Measurements from ENCODE around the gene ATF6B. TPM values are rescaled to one million over a fixed set of nuclear protein-coding genes. Genes with fewer than 3 reads are reported as not detected.
"Not testable (repeated sequence)": the region's sequence is repeated elsewhere in the genome, so short reads cannot be mapped to it uniquely, and the experiment has no call there.

ATF6B gene
- total and polyA plus RNA-seq, 2 of the 8 experiments (the other 6 are each of a cell fraction or from before 2014, with no cell fraction given) = 38.1 to 42.2 TPM

- CTCF ChIA-PET (ENCODE audit: partially characterized antibody) = interaction anchor here (0.9 to 2.0 kb wide), 5 partner anchors 8 to 28 kb away, joined by 3 to 4 read pairs (median 4); no protein-coding TSS in a partner anchor
- not testable (repeated sequence) for H3K4ac ChIP-seq (replicated peaks; ENCODE audit: insufficient read length, low read depth, low read length); H3K27me3 ChIP-seq (replicated peaks in 1 of 4; ENCODE audit: control insufficient read depth in 3 of 4, extremely low read depth in 1 of 4, insufficient read depth in 3 of 4, low read length in 3 of 4)
These were observed 16.2 kb upstream of the ATF6B start for GRCh38 chr6:32144238-32144637.

More at GRCh38 chr6:32144238-32144637, 16.2 kb upstream of the ATF6B start:
- not testable (repeated sequence) for H3K4me2 ChIP-seq (ENCODE audit: insufficient read depth in 1 of 2, low read depth in 2 of 2, low read length in 2 of 2); H2BK15ac ChIP-seq (ENCODE audit: low read length); DNase-seq (ENCODE audit: low read depth in 1 of 2, low spot score in 2 of 2); H2BK12ac ChIP-seq (ENCODE audit: low read depth, low read length); FAIRE-seq; H3K9ac ChIP-seq (replicated peaks in 1 of 4; ENCODE audit: extremely low read depth in 1 of 4, low read depth in 3 of 4, low read length in 3 of 4); H3K23me2 ChIP-seq (ENCODE audit: low read depth, low read length); H3K18ac ChIP-seq (ENCODE audit: extremely low read depth, low read length); H2BK5ac ChIP-seq (ENCODE audit: low read depth, low read length); H3K9me3 ChIP-seq (ENCODE audit: insufficient read depth in 2 of 2, low read depth in 1 of 2, low read length in 1 of 2); H4K8ac ChIP-seq (ENCODE audit: extremely low read depth, insufficient read depth, low read length); H3K27ac ChIP-seq (ENCODE audit: low read depth, low read length); H2BK20ac ChIP-seq (ENCODE audit: low read length); H2BK120ac ChIP-seq (replicated peaks; ENCODE audit: low read depth, low read length); H2AFZ ChIP-seq (ENCODE audit: low read length); H3K4me1 ChIP-seq (replicated peaks in 1 of 4; ENCODE audit: control insufficient read depth in 3 of 4, insufficient read depth in 4 of 4, low read length in 3 of 4); H3K23ac ChIP-seq (ENCODE audit: insufficient read length); H4K91ac ChIP-seq (replicated peaks; ENCODE audit: insufficient read length, low read length); H4K20me1 ChIP-seq (replicated peaks in 1 of 2; ENCODE audit: control insufficient read depth in 1 of 2, insufficient read depth in 2 of 2, low read length in 2 of 2); H3K56ac ChIP-seq (replicated peaks; ENCODE audit: insufficient read length, low read depth, low read length); H2AK5ac ChIP-seq (ENCODE audit: low read depth, low read length); H3K36me3 ChIP-seq (ENCODE audit: control insufficient read depth in 2 of 4, insufficient read depth in 4 of 4, low read length in 3 of 4); H3K4me3 ChIP-seq (ENCODE audit: extremely low read depth in 1 of 4, insufficient read depth in 2 of 4, low read depth in 3 of 4, low read length in 4 of 4); H3K79me2 ChIP-seq (ENCODE audit: control insufficient read depth in 1 of 2, insufficient read depth in 2 of 2, low read length in 2 of 2); H4K5ac ChIP-seq (ENCODE audit: insufficient read length, low read depth, low read length); H3K14ac ChIP-seq (ENCODE audit: insufficient read length); H3K79me1 ChIP-seq (ENCODE audit: low read depth, low read length)
- POLR2A ChIA-PET (ENCODE audit: partially characterized antibody) = interaction anchor here (0.6 to 9.2 kb wide), 3 partner anchors 8 to 35 kb away, joined by 3 to 70 read pairs (median 3); partner anchors contain the start of genes ATF6B, FKBPL and TNXB
- 92% methylated on average over 7 of the region's 7 CpGs; no CpG with 5 or more reads in 1 of the 2 experiments for WGBS, 2 experiments (ENCODE audit: extremely low coverage in 1 of 2, insufficient coverage in 1 of 2, insufficient read length in 1 of 2, insufficient replicate concordance in 2 of 2, low coverage in 1 of 2, low lambda C conversion rate in 2 of 2, missing lambda C conversion rate in 1 of 2)

All from H1 (cell line).